Renal cortical epithelial cell (primary cell): ENCODE measurements around the gene ALG8. TPM values are rescaled to one million over a fixed set of nuclear protein-coding genes. Genes with fewer than 3 reads are reported as not detected.
A peak's percentile ranks its signal among the peaks of the same experiment; 100 is the strongest.
"Not testable (repeated sequence)": the region's sequence is repeated elsewhere in the genome, so short reads cannot be mapped to it uniquely, and the experiment has no call there.

ENCODE experiments used
- DNase-seq: peaks from one replicate; pipeline ENCODE4 v3.0.0-alpha.2; 2011; ENCODE audit warnings: low read depth
- total RNA-seq: library from RNA; depleted of rRNA; stranded (reverse); fragments of >200 nt; gene quantifications from 2 replicates; pipeline ENCODE4 v1.2.3, GENCODE V29; 2014

The ALG8 gene
- total RNA-seq, 1 donor from 2014 or later = 36.8 TPM

- DNase-seq = no peak
Measured at GRCh38 chr11:78071717-78072116, 67.7 kb downstream of the ALG8 start.

GRCh38 chr11:78070621-78071020, 68.8 kb downstream of the ALG8 start:
- DNase-seq = no peak

- no peak for DNase-seq
Measured at GRCh38 chr11:78069465-78069864, 70.0 kb downstream of the ALG8 start.

DNA sequence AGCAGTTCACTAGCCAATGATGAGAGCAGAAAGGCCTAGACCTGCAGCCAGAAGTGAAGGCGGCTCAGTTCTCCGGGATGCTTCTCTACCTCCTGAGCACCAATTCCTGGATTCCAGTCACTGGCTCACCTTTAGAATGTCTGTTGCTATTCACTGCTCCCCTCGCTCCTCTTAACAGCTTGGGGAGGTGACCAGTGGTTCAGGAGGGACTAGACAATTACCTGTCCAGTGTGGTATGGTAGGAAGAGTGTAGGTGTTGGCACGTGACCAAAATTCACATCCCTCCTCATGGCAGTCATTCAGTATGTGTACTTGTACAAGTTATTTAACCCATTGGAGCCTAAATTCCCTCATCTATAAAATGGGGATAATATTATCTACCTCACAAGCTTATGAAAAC, 71.7 kb downstream of the ALG8 start:
- DNase-seq = no peak

DNA sequence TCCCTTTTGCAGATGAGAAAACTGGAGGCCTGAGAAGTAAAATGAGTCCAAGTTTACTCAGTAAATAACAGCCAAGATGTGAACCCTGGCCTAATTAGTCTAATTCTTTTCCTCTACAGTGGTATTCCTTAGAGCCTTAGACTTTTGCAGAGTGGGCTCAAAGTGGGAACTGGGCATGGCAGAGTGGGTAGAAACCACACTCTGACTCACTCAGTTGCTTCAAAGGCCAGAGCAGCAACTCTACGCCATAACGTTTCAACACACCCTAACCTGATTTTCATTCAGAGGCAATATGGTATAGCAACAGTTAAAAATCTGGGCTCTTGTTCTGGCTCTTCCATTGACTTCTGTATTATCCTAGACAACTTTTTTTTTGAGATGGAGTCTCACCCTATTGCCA, 73.0 kb downstream of the ALG8 start:
- DNase-seq = no peak

DNA sequence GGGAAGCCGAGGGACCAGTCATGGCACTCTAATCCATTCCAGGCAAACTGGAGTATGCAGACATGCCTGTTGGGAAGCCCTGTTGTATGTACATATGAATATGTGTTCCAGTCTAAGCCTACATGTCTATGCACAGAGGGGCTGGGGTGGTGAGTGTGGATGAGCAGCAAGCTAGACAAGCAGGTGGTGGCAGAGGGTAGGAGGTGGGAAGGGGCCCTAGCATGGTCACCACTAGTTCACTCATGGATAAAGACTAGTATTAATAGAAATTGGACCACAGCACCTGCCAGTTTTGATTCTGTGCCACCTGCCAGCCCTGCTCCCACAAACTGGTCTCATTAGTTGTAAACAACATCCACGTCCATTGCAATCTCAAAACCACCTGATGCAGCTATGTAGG, 74.2 kb downstream of the ALG8 start:
- DNase-seq = no peak

DNA sequence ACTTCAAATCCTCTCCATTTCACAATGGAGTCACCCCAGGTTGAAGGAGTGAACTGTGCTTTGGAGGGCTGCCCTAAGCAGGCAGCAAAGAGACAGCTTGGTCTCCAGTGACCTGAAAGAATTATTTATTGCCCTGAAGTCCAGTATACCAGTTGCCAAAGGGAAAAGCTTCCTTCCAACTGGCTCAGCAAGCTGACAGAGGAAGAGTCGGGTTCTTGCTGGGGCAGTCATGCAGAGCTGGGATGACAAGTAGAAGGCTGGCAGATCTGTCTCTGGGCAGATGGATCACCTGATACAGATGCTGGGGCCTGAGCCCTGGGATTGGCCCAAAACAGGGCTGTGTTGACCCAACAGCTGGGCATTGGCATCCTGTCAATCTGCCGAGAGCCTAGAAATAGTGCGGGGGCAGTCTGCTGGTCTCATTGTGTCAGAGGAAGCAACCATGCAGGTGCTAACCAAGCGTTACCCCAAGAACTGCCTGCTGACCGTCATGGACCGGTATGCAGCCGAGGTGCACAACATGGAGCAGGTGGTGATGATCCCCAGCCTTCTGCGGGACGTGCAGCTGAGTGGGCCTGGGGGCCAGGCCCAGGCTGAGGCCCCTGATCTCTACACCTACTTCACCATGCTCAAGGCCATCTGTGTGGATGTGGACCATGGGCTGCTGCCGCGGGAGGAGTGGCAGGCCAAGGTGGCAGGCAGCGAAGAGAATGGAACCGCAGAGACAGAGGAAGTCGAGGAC, 75.8 kb downstream of the ALG8 start, which contains the start of gene THRSP:
THRSP (plus strand) TSS at position 422 of the 742 bp plus-strand sequence; CDS start at position 443, 21 bp downstream.
- DNase-seq = peak; percentile 43

DNA sequence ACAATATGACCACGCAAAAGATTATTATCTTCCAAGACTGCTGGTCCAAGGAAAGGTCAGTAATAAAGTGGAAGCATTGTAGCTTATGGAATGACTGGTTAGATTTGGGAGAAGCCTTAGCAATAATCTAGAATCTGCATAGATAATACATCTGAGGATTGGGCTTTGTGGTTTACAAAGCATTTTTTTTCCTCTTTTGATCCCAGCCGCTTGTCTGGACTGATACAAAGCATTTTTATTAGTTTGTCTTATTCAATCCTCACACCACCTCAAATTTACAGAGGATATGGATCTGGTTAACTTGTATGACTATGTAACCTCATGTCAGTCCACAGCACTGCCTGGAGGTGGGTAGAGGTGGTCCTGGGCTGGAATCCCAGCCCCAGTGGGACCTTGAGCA, 76.8 kb downstream of the ALG8 start:
- no peak for DNase-seq

- DNase-seq = no peak
Measured at GRCh38 chr11:78061921-78062311, 77.5 kb downstream of the ALG8 start.

GRCh38 chr11:78061088-78061920, 78.1 kb downstream of the ALG8 start:
- DNase-seq = no peak

DNA sequence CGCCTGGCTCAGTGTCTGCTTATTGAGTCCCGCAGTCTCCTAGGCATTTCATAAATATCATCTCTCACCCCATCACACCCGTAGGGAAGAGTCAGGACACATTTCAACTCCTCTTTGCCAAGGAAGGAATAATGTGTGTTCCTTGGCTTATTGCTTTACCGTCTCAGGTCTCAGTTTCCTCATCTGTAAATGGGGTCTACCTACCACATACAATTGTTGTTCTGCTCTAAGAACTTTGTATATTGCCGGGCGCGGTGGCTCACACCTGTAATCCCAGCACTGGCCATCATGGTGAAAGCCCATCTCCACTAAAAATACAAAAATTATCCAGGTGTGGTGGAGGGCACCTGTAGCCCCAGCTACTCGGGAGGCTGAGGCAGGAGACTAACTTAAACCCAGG, 78.9 kb downstream of the ALG8 start:
- DNase-seq = no peak

GRCh38 chr11:78059749-78060328, 79.6 kb downstream of the ALG8 start:
- not testable (repeated sequence) for DNase-seq

DNA sequence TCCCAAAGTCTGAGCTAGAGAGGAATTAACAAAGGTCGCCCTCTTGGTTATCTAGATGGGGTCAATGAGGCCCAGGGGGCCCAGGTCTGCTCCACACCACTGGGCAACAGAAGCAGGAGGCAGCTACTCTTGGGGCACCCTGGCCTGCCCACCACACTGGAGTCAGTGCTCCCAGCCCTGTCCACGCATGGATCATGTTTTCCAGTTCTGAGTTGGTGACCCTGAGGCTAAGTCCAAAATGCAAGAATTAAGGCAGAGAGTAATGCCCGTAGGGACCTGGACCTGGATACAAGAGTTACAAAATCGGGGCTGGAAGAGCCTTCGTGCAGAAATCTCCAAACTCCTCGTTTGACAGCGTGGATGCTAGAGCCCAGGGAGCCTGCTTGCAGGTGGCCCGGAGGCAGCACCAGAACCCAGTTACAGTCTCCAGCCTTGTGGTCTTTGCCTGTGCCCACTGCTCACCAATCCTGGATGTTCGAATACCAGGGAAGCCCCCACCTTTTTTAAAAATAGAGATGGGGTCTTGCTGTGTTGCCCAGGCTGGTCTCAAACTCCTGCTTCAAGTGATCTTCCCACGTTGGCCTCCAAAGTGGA, 81.9 kb downstream of the ALG8 start:
- no peak for DNase-seq

- no peak for DNase-seq
Measured at GRCh38 chr11:78056093-78056492, 83.3 kb downstream of the ALG8 start.

DNA sequence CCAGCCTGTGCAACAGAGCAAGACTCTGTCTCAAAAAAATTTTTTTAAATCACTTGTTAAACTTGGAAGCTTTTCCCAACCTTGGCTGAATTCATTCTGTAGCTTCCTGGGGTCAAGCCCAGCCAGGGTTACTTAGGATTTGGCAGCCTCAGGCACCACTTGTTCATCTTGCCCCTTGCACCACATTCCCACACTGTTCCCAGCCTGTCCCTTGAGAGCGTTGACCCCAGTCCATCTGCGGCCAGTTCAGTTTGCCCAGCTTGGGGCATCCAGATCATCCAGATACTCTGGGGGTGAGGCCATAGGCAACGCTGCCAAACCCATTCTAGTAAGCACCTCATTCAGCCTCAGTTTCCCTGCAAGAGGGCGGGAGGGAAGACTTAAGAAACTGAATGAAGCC, 84.5 kb downstream of the ALG8 start:
- DNase-seq = no peak

DNA sequence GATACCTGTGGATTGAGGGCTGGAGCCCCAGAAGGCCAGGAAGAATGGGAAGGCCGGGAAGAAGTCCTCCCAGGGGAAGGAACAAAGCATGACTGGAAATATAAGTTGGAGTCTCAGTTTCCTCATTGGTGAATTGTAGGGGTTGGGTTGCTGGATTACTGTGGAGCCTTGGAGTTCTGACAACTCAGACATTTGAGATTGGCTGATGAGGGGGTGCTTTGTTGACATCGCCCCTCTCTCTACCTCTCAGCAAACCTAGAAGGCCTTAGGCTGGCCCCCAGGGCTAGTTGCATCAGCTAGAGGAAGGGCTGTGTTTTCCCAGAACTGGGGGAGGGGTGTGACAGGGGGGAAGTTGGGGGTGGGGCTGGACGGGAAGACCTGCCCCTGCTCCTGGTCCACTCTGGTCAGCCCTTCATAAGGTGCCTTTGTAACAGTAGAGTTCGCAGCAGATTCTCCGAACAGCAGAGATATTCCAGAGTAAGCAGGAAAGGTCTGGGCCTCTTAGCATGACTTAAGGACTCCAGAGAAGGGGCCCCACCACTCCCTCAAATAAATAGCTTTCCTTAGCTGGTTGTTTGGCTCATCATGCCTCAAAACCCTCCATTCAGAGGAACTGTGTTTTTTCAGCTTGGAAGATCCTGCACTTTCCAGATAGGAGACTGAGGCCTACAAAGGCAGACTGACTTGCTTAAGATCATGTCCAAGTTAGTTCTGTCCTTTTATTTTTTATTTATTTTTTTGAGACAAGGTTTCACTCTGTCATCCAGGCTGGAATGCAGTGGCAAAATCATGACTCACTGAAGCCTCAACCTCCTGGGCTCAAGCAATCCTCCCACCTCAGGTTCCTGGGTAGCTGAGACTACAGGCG, 88.2 kb downstream of the ALG8 start:
- DNase-seq = peak; percentile 86

Other genes with a start within 250 kb of the ALG8 start
- 35.2 and 38.4 TPM in 2 replicates for gene INTS4, start 145.0 kb downstream of the ALG8 start, total RNA-seq
- gene KCTD14, start 116.3 kb downstream of the ALG8 start, total RNA-seq = 10.4 and 12.0 TPM in 2 replicates
- not detected in 2 replicates for gene THRSP, start 75.8 kb downstream of the ALG8 start, total RNA-seq
- gene NDUFC2, start 59.8 kb downstream of the ALG8 start, total RNA-seq = 80.9 and 101 TPM in 2 replicates
- gene KCTD21, start 49.0 kb upstream of the ALG8 start, total RNA-seq = 11.8 and 12.6 TPM in 2 replicates
- gene USP35, start 49.3 kb upstream of the ALG8 start, total RNA-seq = 6.8 and 12.4 TPM in 2 replicates